CD14-positive monocyte (primary cell): Measurements from ENCODE around the gene CD276. TPM values are rescaled to one million over a fixed set of nuclear protein-coding genes. Genes with fewer than 3 reads are reported as not detected.

Source experiments
- DNase-seq, 3 donors: peaks; one replicate each; pipeline ENCODE4 v3.0.0-alpha.2; 2011 to 2022
- H2AFZ ChIP-seq: 2 replicates; pipeline ENCODE4 v1.6.0; 2012; ENCODE audit warnings: mild to moderate bottlenecking, low read depth, low read length, inconsistent platforms; ENCODE audit not compliant: insufficient read depth, poor library complexity, severe bottlenecking
- H3K27ac ChIP-seq, 2 donors: 1 replicate in 1 of 2; 2 replicates in 1 of 2; pipeline ENCODE4 v1.5.1; 2012 to 2013; ENCODE audit warnings: low read length in 2 of 2, control low read depth in 1 of 2, inconsistent platforms in 1 of 2, low read depth in 1 of 2, mild to moderate bottlenecking in 1 of 2
- H3K27me3 ChIP-seq, 2 donors: one replicate each; pipeline versions ENCODE4 v1.6.0 to v1.6.1; 2011 to 2013; ENCODE audit warnings: low read length in 2 of 2; ENCODE audit not compliant: control insufficient read depth in 2 of 2, insufficient read depth in 2 of 2
- H3K36me3 ChIP-seq, 2 donors: replicated peaks in 1 of 2; 1 replicate in 1 of 2; 2 replicates in 1 of 2; pipeline versions ENCODE4 v1.5.1 to v1.6.1; 2012 to 2013; ENCODE audit warnings: low read length in 2 of 2, control low read depth in 1 of 2, inconsistent platforms in 1 of 2, mild to moderate bottlenecking in 1 of 2; ENCODE audit not compliant: insufficient read depth in 2 of 2, control insufficient read depth in 1 of 2
- H3K4me1 ChIP-seq, 2 donors: 1 replicate in 1 of 2; 2 replicates in 1 of 2; pipeline versions ENCODE4 v1.5.1 to v1.6.1; 2012 to 2013; ENCODE audit warnings: low read length in 2 of 2, control low read depth in 1 of 2, inconsistent platforms in 1 of 2, mild to moderate bottlenecking in 1 of 2, moderate library complexity in 1 of 2; ENCODE audit not compliant: insufficient read depth in 2 of 2, control insufficient read depth in 1 of 2
- H3K4me2 ChIP-seq: replicated peaks from 2 replicates; pipeline ENCODE3; 2012; ENCODE audit warnings: low read length, moderate library complexity, mild to moderate bottlenecking; ENCODE audit not compliant: poor library complexity, severe bottlenecking; ENCODE audit errors: extremely low read depth
- H3K4me3 ChIP-seq, 3 experiments: fragments of 200-600 bp in 1 of 3; sonication (generic) in 1 of 3; replicated peaks in 1 of 3; 1 replicate in 2 of 3; 2 replicates in 1 of 3; pipeline ENCODE4 v1.5.1; 2011 to 2013; ENCODE audit warnings: low read length in 3 of 3, mild to moderate bottlenecking in 3 of 3, control low read depth in 2 of 3, low read depth in 2 of 3, inconsistent platforms in 1 of 3, moderate library complexity in 1 of 3
- H3K79me2 ChIP-seq: 2 replicates; pipeline ENCODE4 v1.6.0; 2012; ENCODE audit warnings: mild to moderate bottlenecking, control low read depth, inconsistent platforms, low read length, moderate library complexity; ENCODE audit not compliant: insufficient read depth
- H3K9ac ChIP-seq: 2 replicates; pipeline ENCODE4 v1.6.0; 2017; ENCODE audit warnings: low read length, mild to moderate bottlenecking; ENCODE audit not compliant: insufficient read depth, poor library complexity, severe bottlenecking
- H3K9me3 ChIP-seq, 2 donors: replicated peaks in 1 of 2; 1 replicate in 1 of 2; 2 replicates in 1 of 2; pipeline versions ENCODE4 v1.5.1 to v1.6.1; 2012 to 2013; ENCODE audit warnings: low read length in 2 of 2, control low read depth in 1 of 2; ENCODE audit not compliant: control insufficient read depth in 1 of 2, insufficient read depth in 1 of 2
- H4K20me1 ChIP-seq: 2 replicates; pipeline ENCODE4 v1.6.0; 2012; ENCODE audit warnings: mild to moderate bottlenecking, low read length, control low read depth, moderate library complexity; ENCODE audit not compliant: insufficient read depth
- H3K27ac Mint-ChIP-seq, 7 donors: one replicate each; pipeline ENCODE4 v1.8.0; 2020; ENCODE audit warnings: mild to moderate bottlenecking in 7 of 7, mixed read lengths in 7 of 7, moderate library complexity in 6 of 7, inconsistent platforms in 2 of 7
- H3K27me3 Mint-ChIP-seq, 3 donors: one replicate each; pipeline ENCODE4 v1.8.0; 2021 to 2022; ENCODE audit warnings: low read depth in 3 of 3, mild to moderate bottlenecking in 3 of 3, mixed read lengths in 3 of 3, moderate library complexity in 3 of 3, inconsistent platforms in 1 of 3
- H3K36me3 Mint-ChIP-seq, 2 donors: one replicate each; pipeline ENCODE4 v1.8.0; 2020; ENCODE audit warnings: mixed read lengths in 2 of 2, inconsistent platforms in 1 of 2, mild to moderate bottlenecking in 1 of 2
- H3K4me1 Mint-ChIP-seq: one replicate; pipeline ENCODE4 v1.8.0; 2020; ENCODE audit warnings: mild to moderate bottlenecking, mixed read lengths
- H3K4me3 Mint-ChIP-seq, 2 donors: one replicate each; pipeline ENCODE4 v1.8.0; 2020; ENCODE audit warnings: mild to moderate bottlenecking in 2 of 2, mixed read lengths in 2 of 2, moderate library complexity in 1 of 2
- H3K9me3 Mint-ChIP-seq, 7 donors: one replicate each; pipeline ENCODE4 v1.8.0; 2020 to 2022; ENCODE audit warnings: mixed read lengths in 7 of 7, mild to moderate bottlenecking in 6 of 7, moderate library complexity in 6 of 7, inconsistent platforms in 2 of 7
- WGBS: methylation state at CpG from one replicate; pipeline ENCODE4 v1.1.5; 2013; ENCODE audit warnings: missing lambda C conversion rate; ENCODE audit not compliant: insufficient coverage; 5-methylcytosine and 5-hydroxymethylcytosine counted together
- intact Hi-C, 2 donors: fragments of 100-400 bp; cut with micrococcal nuclease; formaldehyde crosslinking; loops; one replicate each; pipeline versions ENCODE4 v1.15.0 to v1.15.1; 2023
- polyA plus RNA-seq, 3 donors: library from polyadenylated mRNA; depleted of rRNA in 1 of 3; unstranded in 2 of 3; stranded (reverse) in 1 of 3; fragments of 300-500 nt in 2 of 3; fragments of >200 nt in 1 of 3; fragmentation: Illumina TruSeq in 2 of 3; gene quantifications; 1 replicate in 2 of 3; 2 replicates in 1 of 3; pipeline ENCODE4 v1.2.3, GENCODE V29; 2012 to 2021
- TF ChIP-seq, protein P1 (sequence below): fragments of 200-600 bp; IDR thresholded peaks from one replicate; pipeline ENCODE4 v1.8.0; 2022; ENCODE audit warnings: antibody characterized with exemption, mild to moderate bottlenecking

CD276 gene
- polyA plus RNA-seq, 3 donors = 0.52 to 0.72 (median 0.64) TPM

DNA sequence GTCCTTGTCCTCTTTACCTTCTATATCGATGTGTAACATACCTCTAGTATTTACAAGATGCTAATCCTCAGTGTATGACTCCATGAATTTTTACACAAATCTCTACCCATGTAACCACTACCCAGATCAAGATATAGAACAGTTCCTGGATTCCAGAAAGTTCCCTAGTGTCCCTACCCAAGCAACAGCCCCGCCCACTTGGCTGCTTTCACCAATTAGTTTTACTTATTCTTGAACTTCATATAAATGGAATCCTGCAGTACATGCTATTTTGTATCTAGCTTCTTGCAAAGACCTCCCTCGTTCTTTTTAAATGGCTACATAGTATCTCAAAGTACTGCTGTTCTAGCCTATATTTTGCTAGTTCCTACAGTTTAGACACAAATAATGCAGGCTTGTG, 33.0 kb downstream of the CD276 start:
- no peaks in the 10 kb centered on the region for H3K36me3 ChIP-seq
- H3K9ac ChIP-seq = no peak overlapping the region
- 86% methylated on average over 3 of the region's 3 CpGs for WGBS
- no peak overlapping the region for H3K4me3 ChIP-seq
- no peak for DNase-seq
- Mint-ChIP-seq H3K9me3 (no peaks in the 10 kb centered on the region), H3K27me3 (peaks cover 17 to 27% (median 23%) of the 10 kb centered on the region in 3 donors), H3K27ac (no peak overlapping the region), H3K36me3 (no peaks in the 10 kb centered on the region), H3K4me1 (peaks cover 5% of the 10 kb centered on the region), H3K4me3 (no peak overlapping the region)
- no peak overlapping the region for H2AFZ ChIP-seq
- H3K27me3 ChIP-seq = peaks cover 0 to 4% of the 10 kb centered on the region in 2 donors
- H3K4me1 ChIP-seq = no peaks in the 10 kb centered on the region
- H3K4me2 ChIP-seq = no peak overlapping the region
- H3K27ac ChIP-seq = no peak overlapping the region
- no peaks in the 10 kb centered on the region for H3K9me3 ChIP-seq
- no peaks in the 10 kb centered on the region for H4K20me1 ChIP-seq
- H3K79me2 ChIP-seq = no peaks in the 10 kb centered on the region
- TF ChIP-seq, protein P1, sequence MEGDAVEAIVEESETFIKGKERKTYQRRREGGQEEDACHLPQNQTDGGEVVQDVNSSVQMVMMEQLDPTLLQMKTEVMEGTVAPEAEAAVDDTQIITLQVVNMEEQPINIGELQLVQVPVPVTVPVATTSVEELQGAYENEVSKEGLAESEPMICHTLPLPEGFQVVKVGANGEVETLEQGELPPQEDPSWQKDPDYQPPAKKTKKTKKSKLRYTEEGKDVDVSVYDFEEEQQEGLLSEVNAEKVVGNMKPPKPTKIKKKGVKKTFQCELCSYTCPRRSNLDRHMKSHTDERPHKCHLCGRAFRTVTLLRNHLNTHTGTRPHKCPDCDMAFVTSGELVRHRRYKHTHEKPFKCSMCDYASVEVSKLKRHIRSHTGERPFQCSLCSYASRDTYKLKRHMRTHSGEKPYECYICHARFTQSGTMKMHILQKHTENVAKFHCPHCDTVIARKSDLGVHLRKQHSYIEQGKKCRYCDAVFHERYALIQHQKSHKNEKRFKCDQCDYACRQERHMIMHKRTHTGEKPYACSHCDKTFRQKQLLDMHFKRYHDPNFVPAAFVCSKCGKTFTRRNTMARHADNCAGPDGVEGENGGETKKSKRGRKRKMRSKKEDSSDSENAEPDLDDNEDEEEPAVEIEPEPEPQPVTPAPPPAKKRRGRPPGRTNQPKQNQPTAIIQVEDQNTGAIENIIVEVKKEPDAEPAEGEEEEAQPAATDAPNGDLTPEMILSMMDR = no peak
- intact Hi-C loops = no loop called here

- no peak overlapping the region for H3K4me3 ChIP-seq
- no peak overlapping the region for H2AFZ ChIP-seq
- Mint-ChIP-seq H3K27me3 (peaks cover 18 to 27% (median 20%) of the 10 kb centered on the region in 3 donors), H3K4me3 (no peak overlapping the region), H3K27ac (no peak overlapping the region), H3K9me3 (no peaks in the 10 kb centered on the region), H3K4me1 (peaks cover 5% of the 10 kb centered on the region), H3K36me3 (no peaks in the 10 kb centered on the region)
- H3K4me1 ChIP-seq = no peaks in the 10 kb centered on the region
- no peak overlapping the region for H3K27ac ChIP-seq
- H3K9ac ChIP-seq = no peak overlapping the region
- DNase-seq = no peak
- peaks cover 0 to 4% of the 10 kb centered on the region in 2 donors for H3K27me3 ChIP-seq
- no peaks in the 10 kb centered on the region for H3K79me2 ChIP-seq
- WGBS = 79% methylated on average over 6 of the region's 11 CpGs
- TF ChIP-seq, protein P1 = no peak
- H3K9me3 ChIP-seq = no peaks in the 10 kb centered on the region
- no peaks in the 10 kb centered on the region for H4K20me1 ChIP-seq
- intact Hi-C loops = no loop called here
- no peak overlapping the region for H3K4me2 ChIP-seq
- H3K36me3 ChIP-seq = no peaks in the 10 kb centered on the region
Measured at GRCh38 chr15:73717802-73718201, 33.6 kb downstream of the CD276 start.
